ENCODE measurements around the gene VAC14. TPM values are rescaled to one million over a fixed set of nuclear protein-coding genes. Genes with fewer than 3 reads are reported as not detected.

Gene VAC14
- total RNA-seq, 1 donor from 2014 or later = 16.1 TPM

DNA sequence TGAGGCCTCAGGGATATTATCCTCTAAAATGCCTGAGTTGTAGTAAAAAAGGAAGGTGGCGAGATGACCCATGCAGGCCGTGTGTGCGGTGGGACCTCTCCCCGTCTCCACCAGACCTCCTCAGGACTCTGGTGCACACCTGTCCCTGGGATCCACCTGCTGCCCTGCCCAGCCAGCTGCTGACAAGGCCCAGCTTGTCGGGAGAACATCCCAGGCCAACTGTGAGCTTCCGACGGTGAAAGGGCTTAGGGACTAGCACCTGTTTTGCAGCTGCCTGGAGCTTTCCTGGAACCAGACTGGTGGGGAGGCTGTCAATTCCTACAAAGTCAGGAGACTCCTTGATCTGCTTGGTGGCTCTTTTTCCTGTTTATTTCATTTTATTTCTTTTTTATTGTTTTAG is 143.0 kb downstream of the VAC14 start:
- Histone ChIP-seq H4K20me1 (ENCODE audit: low read depth) (no peaks in the 10 kb centered on the region), H3K9me3 (ENCODE audit: low read depth) (no peaks in the 10 kb centered on the region), H3K79me2 (ENCODE audit: low read depth) (no peaks in the 10 kb centered on the region), H3K4me3 (no peak overlapping the region), H3K9ac (no peak overlapping the region), H3K36me3 (no peaks in the 10 kb centered on the region), H3K27me3 (no peaks in the 10 kb centered on the region), H3K4me1 (no peaks in the 10 kb centered on the region), H2AFZ (replicated peaks) (no peak overlapping the region), H3K4me2 (no peak overlapping the region), H3K27ac (no peak overlapping the region), H3F3A (ENCODE audit: low read depth) (no peaks in the 10 kb centered on the region)
- Mint-ChIP-seq H3K4me1 (peaks cover 5% of the 10 kb centered on the region), H3K27me3 (ENCODE audit: insufficient read depth, low read depth) (peaks cover 11% of the 10 kb centered on the region), H3K36me3 (no peaks in the 10 kb centered on the region), H3K4me3 (no peak overlapping the region), H3K27ac (no peak overlapping the region), H3K9me3 (no peaks in the 10 kb centered on the region)
- no peak for TF ChIP-seq EZH2 (IDR thresholded peaks at IDR 0.05)
- TF ChIP-seq, protein P1, sequence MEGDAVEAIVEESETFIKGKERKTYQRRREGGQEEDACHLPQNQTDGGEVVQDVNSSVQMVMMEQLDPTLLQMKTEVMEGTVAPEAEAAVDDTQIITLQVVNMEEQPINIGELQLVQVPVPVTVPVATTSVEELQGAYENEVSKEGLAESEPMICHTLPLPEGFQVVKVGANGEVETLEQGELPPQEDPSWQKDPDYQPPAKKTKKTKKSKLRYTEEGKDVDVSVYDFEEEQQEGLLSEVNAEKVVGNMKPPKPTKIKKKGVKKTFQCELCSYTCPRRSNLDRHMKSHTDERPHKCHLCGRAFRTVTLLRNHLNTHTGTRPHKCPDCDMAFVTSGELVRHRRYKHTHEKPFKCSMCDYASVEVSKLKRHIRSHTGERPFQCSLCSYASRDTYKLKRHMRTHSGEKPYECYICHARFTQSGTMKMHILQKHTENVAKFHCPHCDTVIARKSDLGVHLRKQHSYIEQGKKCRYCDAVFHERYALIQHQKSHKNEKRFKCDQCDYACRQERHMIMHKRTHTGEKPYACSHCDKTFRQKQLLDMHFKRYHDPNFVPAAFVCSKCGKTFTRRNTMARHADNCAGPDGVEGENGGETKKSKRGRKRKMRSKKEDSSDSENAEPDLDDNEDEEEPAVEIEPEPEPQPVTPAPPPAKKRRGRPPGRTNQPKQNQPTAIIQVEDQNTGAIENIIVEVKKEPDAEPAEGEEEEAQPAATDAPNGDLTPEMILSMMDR (IDR thresholded peaks at IDR 0.05) = no peak
- TF ChIP-seq EZH2phosphoT487 (IDR thresholded peaks at IDR 0.05) = no peak
- no peak for DNase-seq (ENCODE audit: low spot score)

DNA sequence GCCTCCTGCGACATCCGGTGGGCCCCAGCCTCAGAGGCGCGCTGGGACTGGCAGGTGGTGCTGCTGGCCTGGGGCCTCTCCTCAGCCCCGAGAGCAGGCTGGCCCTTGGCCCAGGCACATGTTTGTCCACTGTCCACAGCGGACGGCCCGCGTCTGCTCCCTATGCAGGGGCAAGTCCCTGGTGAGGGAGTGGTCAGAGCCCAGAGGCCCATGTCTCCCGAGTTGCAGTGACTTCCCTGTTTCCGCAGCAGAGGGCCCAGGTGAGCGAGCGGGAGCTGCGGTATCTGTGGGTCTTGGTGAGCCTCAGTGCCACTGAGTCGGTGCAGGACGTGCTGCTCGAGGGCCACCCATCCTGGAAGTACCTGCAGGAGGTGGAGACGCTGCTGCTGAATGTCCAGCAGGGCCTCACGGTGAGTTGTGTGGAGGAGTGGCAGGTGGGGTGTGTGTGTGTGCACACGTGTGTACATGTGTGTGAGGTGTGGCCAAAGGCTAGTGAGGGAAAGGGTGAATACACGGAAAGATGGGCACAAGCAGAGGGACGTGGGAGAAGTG is 144.2 kb downstream of the VAC14 start:
- no peaks in the 10 kb centered on the region for H3K27me3 ChIP-seq
- no peak overlapping the region for H3K27ac ChIP-seq
- H3K36me3 ChIP-seq = no peaks in the 10 kb centered on the region
- H2AFZ ChIP-seq (replicated peaks) = no peak overlapping the region
- Mint-ChIP-seq H3K4me3 (no peak overlapping the region), H3K4me1 (peaks cover 5% of the 10 kb centered on the region), H3K36me3 (no peaks in the 10 kb centered on the region), H3K27ac (no peak overlapping the region), H3K9me3 (no peaks in the 10 kb centered on the region), H3K27me3 (ENCODE audit: insufficient read depth, low read depth) (peaks cover 8% of the 10 kb centered on the region)
- H3K4me2 ChIP-seq = no peak overlapping the region
- H3K4me3 ChIP-seq = no peak overlapping the region
- H3F3A ChIP-seq (ENCODE audit: low read depth) = no peaks in the 10 kb centered on the region
- no peaks in the 10 kb centered on the region for H3K79me2 ChIP-seq (ENCODE audit: low read depth)
- no peaks in the 10 kb centered on the region for H3K4me1 ChIP-seq
- H4K20me1 ChIP-seq (ENCODE audit: low read depth) = no peaks in the 10 kb centered on the region
- H3K9me3 ChIP-seq (ENCODE audit: low read depth) = no peaks in the 10 kb centered on the region
- TF ChIP-seq EZH2 (IDR thresholded peaks at IDR 0.05) (no peak), EZH2phosphoT487 (IDR thresholded peaks at IDR 0.05) (no peak)
- TF ChIP-seq, protein P1 (IDR thresholded peaks at IDR 0.05) = peak; percentile 10
- no peak for DNase-seq (ENCODE audit: low spot score)
- no peak overlapping the region for H3K9ac ChIP-seq

DNA sequence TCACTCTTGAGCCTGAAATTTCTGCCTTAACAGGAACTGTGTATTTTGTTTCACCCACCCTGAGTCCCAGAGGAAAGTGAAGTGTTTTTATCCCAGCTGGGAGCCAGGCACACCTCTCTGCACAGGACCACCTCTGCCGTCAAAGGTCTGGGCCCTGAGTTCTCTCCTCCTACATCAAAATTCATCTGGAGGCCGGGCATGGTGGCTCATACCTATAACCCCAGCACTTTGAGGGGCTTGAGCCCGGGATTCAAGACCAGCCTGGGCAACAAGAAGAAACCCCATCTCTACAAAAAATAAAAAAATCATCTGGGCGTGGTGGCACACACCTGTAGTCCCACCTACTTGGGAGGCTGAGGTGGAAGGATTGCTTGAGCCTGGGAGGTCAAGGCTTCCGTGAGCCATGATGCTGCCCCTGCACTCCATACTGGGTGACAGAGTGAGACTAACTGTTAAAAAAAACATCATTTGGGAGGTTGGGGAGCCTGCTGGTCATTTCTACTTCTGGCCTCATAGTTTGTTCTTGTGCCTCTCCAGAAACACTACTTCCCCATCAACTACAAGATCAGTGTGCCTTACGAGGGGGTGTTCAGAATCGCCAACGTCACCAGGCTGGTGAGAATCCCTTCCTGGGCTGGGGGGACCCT is 144.8 kb downstream of the VAC14 start:
- Mint-ChIP-seq H3K27ac (no peak overlapping the region), H3K4me3 (no peak overlapping the region), H3K4me1 (peaks cover 9% of the 10 kb centered on the region), H3K9me3 (no peaks in the 10 kb centered on the region), H3K36me3 (no peaks in the 10 kb centered on the region), H3K27me3 (ENCODE audit: insufficient read depth, low read depth) (peaks cover 7% of the 10 kb centered on the region)
- Histone ChIP-seq H3K4me1 (no peaks in the 10 kb centered on the region), H3K4me2 (no peak overlapping the region), H3K9ac (no peak overlapping the region), H3K36me3 (no peaks in the 10 kb centered on the region), H4K20me1 (ENCODE audit: low read depth) (no peaks in the 10 kb centered on the region), H3F3A (ENCODE audit: low read depth) (no peaks in the 10 kb centered on the region), H3K27me3 (no peaks in the 10 kb centered on the region), H3K79me2 (ENCODE audit: low read depth) (no peaks in the 10 kb centered on the region), H3K9me3 (ENCODE audit: low read depth) (no peaks in the 10 kb centered on the region), H3K4me3 (no peak overlapping the region), H2AFZ (replicated peaks) (no peak overlapping the region), H3K27ac (no peak overlapping the region)
- DNase-seq (ENCODE audit: low spot score) = no peak
- TF ChIP-seq EZH2 (IDR thresholded peaks at IDR 0.05) (no peak), EZH2phosphoT487 (IDR thresholded peaks at IDR 0.05) (no peak)
- TF ChIP-seq, protein P1 (IDR thresholded peaks at IDR 0.05) = no peak
